NCI-H446 (cell line): ENCODE measurements around the gene AOPEP.

Source experiments
- DNase-seq, 2 experiments: peaks; one replicate each; lab custom pipeline; 2025; lab: John Stamatoyannopoulos, UW

Gene AOPEP

GRCh38 chr9:94726495-94727191, at the start of gene AOPEP:
TSS of gene AOPEP (plus strand) at chr9:94726699. CDS start at chr9:94759784, 33,085 bp downstream.
- peak; percentile 74 to 91 for DNase-seq

GRCh38 chr9:94677929-94678328, 48.6 kb upstream of the AOPEP start:
- no peak for DNase-seq

- DNase-seq, result no peak
Measured at GRCh38 chr9:94679587-94679986, 46.9 kb upstream of the AOPEP start.

- no peak for DNase-seq
Measured at GRCh38 chr9:94680020-94680419, 46.5 kb upstream of the AOPEP start.

- DNase-seq, result no peak
Measured at GRCh38 chr9:94680621-94681020, 45.9 kb upstream of the AOPEP start.

- peak; percentile 46 to 78 for DNase-seq
Measured at GRCh38 chr9:94681508-94681907, 45.0 kb upstream of the AOPEP start.

- no peak for DNase-seq
Measured at GRCh38 chr9:94685359-94685758, 41.1 kb upstream of the AOPEP start.

GRCh38 chr9:94687451-94687850, 39.0 kb upstream of the AOPEP start:
- DNase-seq, result no peak

- DNase-seq, result no peak
Measured at GRCh38 chr9:94690344-94690743, 36.2 kb upstream of the AOPEP start.

GRCh38 chr9:94692601-94693000, 33.9 kb upstream of the AOPEP start:
- peak in 1 of 2 experiments; percentile 38 for DNase-seq

- DNase-seq, result no peak
Measured at GRCh38 chr9:94693485-94694204, 32.9 kb upstream of the AOPEP start.

GRCh38 chr9:94696545-94696944, 30.0 kb upstream of the AOPEP start:
- no peak for DNase-seq

- DNase-seq, result no peak
Measured at GRCh38 chr9:94697972-94698581, 28.4 kb upstream of the AOPEP start.

- no peak for DNase-seq
Measured at GRCh38 chr9:94699715-94700373, 26.7 kb upstream of the AOPEP start.

GRCh38 chr9:94700445-94700844, 26.1 kb upstream of the AOPEP start:
- DNase-seq, result no peak

- no peak for DNase-seq
Measured at GRCh38 chr9:94703488-94704140, 22.9 kb upstream of the AOPEP start.

- DNase-seq, result no peak
Measured at GRCh38 chr9:94705162-94705702, 21.3 kb upstream of the AOPEP start.

- DNase-seq, result no peak
Measured at GRCh38 chr9:94706922-94707321, 19.6 kb upstream of the AOPEP start.

GRCh38 chr9:94713436-94714215, 12.9 kb upstream of the AOPEP start:
- DNase-seq, result no peak

- no peak for DNase-seq
Measured at GRCh38 chr9:94714494-94714893, 12.0 kb upstream of the AOPEP start.

GRCh38 chr9:94717761-94718160, 8.7 kb upstream of the AOPEP start:
- no peak for DNase-seq
